ENCODE measurements around the gene PCDH9.

DNA sequence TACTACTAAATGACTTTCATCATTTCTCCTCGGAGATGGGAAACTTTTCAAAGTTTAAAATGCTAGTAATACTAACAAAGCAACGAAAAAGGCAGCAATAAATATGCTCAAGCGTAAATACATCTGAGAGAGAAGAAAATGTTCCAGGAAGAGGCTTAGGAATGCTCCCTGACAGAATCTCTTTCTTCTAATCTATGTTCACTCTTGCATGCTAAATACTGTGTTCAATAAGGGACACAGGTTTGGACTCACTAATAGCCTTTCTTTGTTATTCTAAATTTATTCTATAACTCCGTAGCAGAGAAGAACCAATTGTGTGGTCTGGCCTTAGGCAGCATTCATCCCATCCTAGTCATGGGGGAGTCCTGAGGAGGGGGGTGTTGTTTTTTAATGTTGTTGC, 823.0 kb downstream of the PCDH9 start:
- TF ChIP-seq EZH2 (IDR thresholded peaks at IDR 0.05), result no peak
- TF ChIP-seq POLR2AphosphoS5 (IDR thresholded peaks at IDR 0.05; ENCODE audit: borderline replicate concordance, low read depth, low read length), result no peak
